Neural cell (in vitro differentiated cells): ENCODE data around the gene UBD. TPM values are rescaled to one million over a fixed set of nuclear protein-coding genes. Genes with fewer than 3 reads are reported as not detected.

Experiments used
- H2AFZ ChIP-seq: fragments of 200-600, 300-800 bp; sonication (generic), shearing (Covaris generic); 2 replicates; pipeline ENCODE4 v1.6.0; 2014; ENCODE audit warnings: low read depth, mild to moderate bottlenecking, antibody characterized with exemption, low read length, moderate library complexity
- H3F3A ChIP-seq: fragments of 200-600 bp; shearing (Covaris generic); 2 replicates; pipeline ENCODE4 v1.6.1; 2016; ENCODE audit warnings: mild to moderate bottlenecking, moderate library complexity, mixed read lengths, antibody characterized with exemption, low read length; ENCODE audit not compliant: insufficient read depth, poor library complexity, severe bottlenecking
- H3K27ac ChIP-seq: fragments of 200-600, 300-800 bp; sonication (generic), shearing (Covaris generic); 2 replicates; pipeline ENCODE4 v1.5.1; 2014; ENCODE audit warnings: mild to moderate bottlenecking, low read length, moderate library complexity
- H3K27me3 ChIP-seq: fragments of 300-800, 200-600 bp; sonication (generic), shearing (Covaris generic); 2 replicates; pipeline ENCODE4 v1.6.0; 2014; ENCODE audit warnings: mild to moderate bottlenecking, low read depth, low read length, moderate library complexity; ENCODE audit not compliant: insufficient read depth
- H3K36me3 ChIP-seq: fragments of 300-800, 200-600 bp; sonication (generic), shearing (Covaris generic); 2 replicates; pipeline ENCODE4 v1.5.1; 2014; ENCODE audit warnings: mild to moderate bottlenecking, antibody characterized with exemption, low read length, moderate library complexity; ENCODE audit not compliant: insufficient read depth
- H3K4me2 ChIP-seq: fragments of 300-800, 200-600 bp; sonication (generic), shearing (Covaris generic); 2 replicates; pipeline ENCODE4 v1.6.0; 2014; ENCODE audit warnings: mild to moderate bottlenecking, low read length
- H3K4me3 ChIP-seq: fragments of 300-800, 200-600 bp; sonication (generic), shearing (Covaris generic); 2 replicates; pipeline ENCODE4 v1.5.1; 2014; ENCODE audit warnings: mild to moderate bottlenecking, low read length, moderate library complexity
- H3K79me2 ChIP-seq: fragments of 200-600 bp; shearing (Covaris generic); replicated peaks from 2 replicates; pipeline ENCODE4 v1.6.0; 2014; ENCODE audit warnings: mild to moderate bottlenecking, low read length, moderate library complexity; ENCODE audit not compliant: insufficient read depth
- H3K9ac ChIP-seq: fragments of 300-800, 200-600 bp; sonication (generic), shearing (Covaris generic); 2 replicates; pipeline ENCODE4 v1.6.1; 2016; ENCODE audit warnings: mild to moderate bottlenecking, low read length, mixed read lengths
- H3K9me2 ChIP-seq: fragments of 200-600 bp; shearing (Covaris generic); 2 replicates; pipeline ENCODE4 v1.6.1; 2016; ENCODE audit warnings: mild to moderate bottlenecking, low read length, mixed read lengths; ENCODE audit not compliant: insufficient read depth
- H3K9me3 ChIP-seq: fragments of 200-600, 300-800 bp; sonication (generic), shearing (Covaris generic); 2 replicates; pipeline ENCODE4 v1.6.1; 2016; ENCODE audit warnings: mild to moderate bottlenecking, mixed run types, low read length, moderate library complexity, mixed read lengths
- H4K20me1 ChIP-seq: fragments of 200-600 bp; shearing (Covaris generic); 2 replicates; pipeline ENCODE4 v1.6.1; 2016; ENCODE audit warnings: mild to moderate bottlenecking, mixed run types; ENCODE audit not compliant: insufficient read depth
- EP300 ChIP-seq: fragments of 450-650 bp; conservative IDR thresholded peaks from 2 replicates; pipeline ENCODE4 v1.6.1; 2014; ENCODE audit warnings: antibody characterized with exemption, mild to moderate bottlenecking, moderate library complexity; ENCODE audit not compliant: poor library complexity, severe bottlenecking
- EZH2 ChIP-seq: fragments of 200-600, 300-800 bp; shearing (Covaris generic), sonication (generic); IDR thresholded peaks from 2 replicates; pipeline ENCODE4 v1.6.1; 2014; ENCODE audit warnings: antibody characterized with exemption, low read length, borderline replicate concordance, mild to moderate bottlenecking; ENCODE audit not compliant: insufficient read depth, poor library complexity, severe bottlenecking
- MXI1 ChIP-seq: fragments of 450-650 bp; conservative IDR thresholded peaks from 2 replicates; pipeline ENCODE4 v1.6.1; 2014; ENCODE audit warnings: antibody characterized with exemption, mild to moderate bottlenecking; ENCODE audit not compliant: poor library complexity, severe bottlenecking
- POLR2AphosphoS5 ChIP-seq: IDR thresholded peaks from 2 replicates; pipeline ENCODE4 v1.6.1; 2012
- RAD21 ChIP-seq: fragments of 450-650 bp; conservative IDR thresholded peaks from 2 replicates; pipeline ENCODE4 v1.6.1; 2014; ENCODE audit warnings: antibody characterized with exemption, mild to moderate bottlenecking, moderate library complexity
- SMC3 ChIP-seq: fragments of 450-650 bp; conservative IDR thresholded peaks from 2 replicates; pipeline ENCODE4 v1.6.1; 2014; ENCODE audit warnings: antibody characterized with exemption, mild to moderate bottlenecking, moderate library complexity; ENCODE audit not compliant: poor library complexity
- TAF1 ChIP-seq: IDR thresholded peaks from 2 replicates; pipeline ENCODE4 v1.6.1; 2012; ENCODE audit warnings: low read depth
- polyA plus RNA-seq: library from polyadenylated mRNA; depleted of rRNA; stranded (reverse); fragments of >200 nt; gene quantifications from 2 replicates; pipeline ENCODE4 v1.2.3, GENCODE V29; 2014
- TF ChIP-seq, protein P1 (sequence below): fragments of 450-650 bp; IDR thresholded peaks from 2 replicates; pipeline ENCODE4 v1.5.1; 2014; ENCODE audit warnings: antibody characterized with exemption, mild to moderate bottlenecking, moderate library complexity; ENCODE audit not compliant: poor library complexity, severe bottlenecking
- TF ChIP-seq, protein P2 (sequence below): IDR thresholded peaks from 2 replicates; pipeline ENCODE4 v1.6.1; 2012; ENCODE audit warnings: borderline replicate concordance

The UBD gene
- polyA plus RNA-seq, 1 donor from 2014 or later = not detected

DNA sequence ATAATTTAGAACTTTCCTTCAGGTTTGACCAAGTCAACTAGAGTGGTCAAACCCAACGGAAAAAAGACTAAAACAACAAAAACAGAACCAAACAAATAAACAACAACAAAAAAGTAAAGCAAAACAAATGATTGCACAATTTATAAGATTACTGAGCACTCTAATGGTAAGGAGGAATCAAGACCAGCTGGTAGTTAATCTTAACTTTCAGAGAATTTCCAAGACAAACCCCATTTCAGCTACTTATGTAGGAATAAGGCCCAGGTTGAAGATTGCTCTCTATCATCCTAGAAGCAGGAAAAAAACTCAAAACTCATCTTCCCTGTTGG, 34.3 kb downstream of the UBD start:
- no peaks in the 10 kb centered on the region for H3K9me3 ChIP-seq
- no peaks in the 10 kb centered on the region for H3K9me2 ChIP-seq
- H3K4me2 ChIP-seq = no peak overlapping the region
- H3K27ac ChIP-seq = no peak overlapping the region
- H3K27me3 ChIP-seq = no peaks in the 10 kb centered on the region
- H3F3A ChIP-seq = no peaks in the 10 kb centered on the region
- H2AFZ ChIP-seq = no peak overlapping the region
- TF ChIP-seq, protein P1, sequence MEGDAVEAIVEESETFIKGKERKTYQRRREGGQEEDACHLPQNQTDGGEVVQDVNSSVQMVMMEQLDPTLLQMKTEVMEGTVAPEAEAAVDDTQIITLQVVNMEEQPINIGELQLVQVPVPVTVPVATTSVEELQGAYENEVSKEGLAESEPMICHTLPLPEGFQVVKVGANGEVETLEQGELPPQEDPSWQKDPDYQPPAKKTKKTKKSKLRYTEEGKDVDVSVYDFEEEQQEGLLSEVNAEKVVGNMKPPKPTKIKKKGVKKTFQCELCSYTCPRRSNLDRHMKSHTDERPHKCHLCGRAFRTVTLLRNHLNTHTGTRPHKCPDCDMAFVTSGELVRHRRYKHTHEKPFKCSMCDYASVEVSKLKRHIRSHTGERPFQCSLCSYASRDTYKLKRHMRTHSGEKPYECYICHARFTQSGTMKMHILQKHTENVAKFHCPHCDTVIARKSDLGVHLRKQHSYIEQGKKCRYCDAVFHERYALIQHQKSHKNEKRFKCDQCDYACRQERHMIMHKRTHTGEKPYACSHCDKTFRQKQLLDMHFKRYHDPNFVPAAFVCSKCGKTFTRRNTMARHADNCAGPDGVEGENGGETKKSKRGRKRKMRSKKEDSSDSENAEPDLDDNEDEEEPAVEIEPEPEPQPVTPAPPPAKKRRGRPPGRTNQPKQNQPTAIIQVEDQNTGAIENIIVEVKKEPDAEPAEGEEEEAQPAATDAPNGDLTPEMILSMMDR = no peak
- TF ChIP-seq MXI1 (no peak), EP300 (no peak), SMC3 (no peak), RAD21 (no peak), POLR2AphosphoS5 (no peak), EZH2 (no peak), TAF1 (no peak)
- TF ChIP-seq, protein P2, sequence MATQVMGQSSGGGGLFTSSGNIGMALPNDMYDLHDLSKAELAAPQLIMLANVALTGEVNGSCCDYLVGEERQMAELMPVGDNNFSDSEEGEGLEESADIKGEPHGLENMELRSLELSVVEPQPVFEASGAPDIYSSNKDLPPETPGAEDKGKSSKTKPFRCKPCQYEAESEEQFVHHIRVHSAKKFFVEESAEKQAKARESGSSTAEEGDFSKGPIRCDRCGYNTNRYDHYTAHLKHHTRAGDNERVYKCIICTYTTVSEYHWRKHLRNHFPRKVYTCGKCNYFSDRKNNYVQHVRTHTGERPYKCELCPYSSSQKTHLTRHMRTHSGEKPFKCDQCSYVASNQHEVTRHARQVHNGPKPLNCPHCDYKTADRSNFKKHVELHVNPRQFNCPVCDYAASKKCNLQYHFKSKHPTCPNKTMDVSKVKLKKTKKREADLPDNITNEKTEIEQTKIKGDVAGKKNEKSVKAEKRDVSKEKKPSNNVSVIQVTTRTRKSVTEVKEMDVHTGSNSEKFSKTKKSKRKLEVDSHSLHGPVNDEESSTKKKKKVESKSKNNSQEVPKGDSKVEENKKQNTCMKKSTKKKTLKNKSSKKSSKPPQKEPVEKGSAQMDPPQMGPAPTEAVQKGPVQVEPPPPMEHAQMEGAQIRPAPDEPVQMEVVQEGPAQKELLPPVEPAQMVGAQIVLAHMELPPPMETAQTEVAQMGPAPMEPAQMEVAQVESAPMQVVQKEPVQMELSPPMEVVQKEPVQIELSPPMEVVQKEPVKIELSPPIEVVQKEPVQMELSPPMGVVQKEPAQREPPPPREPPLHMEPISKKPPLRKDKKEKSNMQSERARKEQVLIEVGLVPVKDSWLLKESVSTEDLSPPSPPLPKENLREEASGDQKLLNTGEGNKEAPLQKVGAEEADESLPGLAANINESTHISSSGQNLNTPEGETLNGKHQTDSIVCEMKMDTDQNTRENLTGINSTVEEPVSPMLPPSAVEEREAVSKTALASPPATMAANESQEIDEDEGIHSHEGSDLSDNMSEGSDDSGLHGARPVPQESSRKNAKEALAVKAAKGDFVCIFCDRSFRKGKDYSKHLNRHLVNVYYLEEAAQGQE = no peak
- no peaks in the 10 kb centered on the region for H3K79me2 ChIP-seq
- no peak overlapping the region for H3K9ac ChIP-seq
- no peaks in the 10 kb centered on the region for H3K36me3 ChIP-seq
- no peaks in the 10 kb centered on the region for H4K20me1 ChIP-seq
- no peak overlapping the region for H3K4me3 ChIP-seq

DNA sequence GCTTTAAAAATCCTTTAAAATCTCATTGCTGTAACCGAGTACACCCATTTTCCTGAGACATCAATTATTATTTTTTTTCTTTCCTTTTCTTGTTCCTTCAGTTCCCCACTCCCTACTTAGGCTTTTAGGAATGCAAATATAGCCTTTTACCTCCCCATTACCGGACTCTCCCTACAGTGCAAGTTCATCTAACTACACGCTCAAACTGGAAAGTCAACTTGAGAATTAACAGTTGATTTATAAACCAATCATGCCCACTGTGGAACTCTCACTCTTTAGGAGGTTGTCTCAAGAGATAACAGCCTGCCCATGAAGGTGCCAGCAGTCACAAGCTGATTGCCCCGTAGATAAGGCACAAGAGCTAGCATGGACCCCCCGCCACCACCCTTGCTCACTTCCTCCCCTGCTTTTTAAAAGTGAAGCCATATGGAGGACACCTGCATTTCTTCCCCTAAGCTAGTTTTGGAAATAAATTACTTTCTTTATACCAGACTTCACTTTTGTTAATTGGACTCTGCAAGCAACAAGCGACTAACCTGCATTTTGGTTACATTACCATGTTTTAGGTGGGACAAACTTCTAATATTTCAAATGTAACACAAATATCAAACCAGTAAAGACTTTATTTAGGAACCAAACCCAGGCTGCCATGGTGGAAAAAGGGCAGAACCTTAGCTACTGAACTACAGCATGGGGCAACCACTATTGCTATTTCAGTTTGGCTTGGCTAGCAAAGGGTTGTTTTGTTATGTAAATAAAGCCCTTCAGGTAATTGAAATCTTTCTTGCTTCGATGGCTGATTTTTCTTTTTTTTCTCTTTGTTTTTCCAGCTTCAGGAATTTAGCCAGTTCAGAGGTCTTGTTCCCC, 34.9 kb downstream of the UBD start:
- Histone ChIP-seq H3K4me3 (no peak overlapping the region), H4K20me1 (no peaks in the 10 kb centered on the region), H3K4me2 (no peak overlapping the region), H3K9ac (no peak overlapping the region), H3F3A (no peaks in the 10 kb centered on the region), H3K9me3 (no peaks in the 10 kb centered on the region), H3K27me3 (no peaks in the 10 kb centered on the region), H3K79me2 (no peaks in the 10 kb centered on the region), H2AFZ (no peak overlapping the region), H3K9me2 (no peaks in the 10 kb centered on the region), H3K36me3 (no peaks in the 10 kb centered on the region), H3K27ac (no peak overlapping the region)
- TF ChIP-seq, protein P2 = no peak
- no peak for TF ChIP-seq RAD21
- TF ChIP-seq, protein P1 = no peak
- no peak for TF ChIP-seq POLR2AphosphoS5
- no peak for TF ChIP-seq TAF1
- TF ChIP-seq EZH2 = no peak
- no peak for TF ChIP-seq MXI1
- no peak for TF ChIP-seq SMC3
- TF ChIP-seq EP300 = no peak
